Astrocyte of the hippocampus (primary cell): ENCODE measurements around the gene DNAI4.
"Not testable (repeated sequence)": the region's sequence is repeated elsewhere in the genome, so short reads cannot be mapped to it uniquely, and the experiment has no call there.

Experiments used
- DNase-seq: peaks from one replicate; pipeline ENCODE4 v3.0.0; 2011; ENCODE audit warnings: low read depth, low spot score

Gene DNAI4

DNA sequence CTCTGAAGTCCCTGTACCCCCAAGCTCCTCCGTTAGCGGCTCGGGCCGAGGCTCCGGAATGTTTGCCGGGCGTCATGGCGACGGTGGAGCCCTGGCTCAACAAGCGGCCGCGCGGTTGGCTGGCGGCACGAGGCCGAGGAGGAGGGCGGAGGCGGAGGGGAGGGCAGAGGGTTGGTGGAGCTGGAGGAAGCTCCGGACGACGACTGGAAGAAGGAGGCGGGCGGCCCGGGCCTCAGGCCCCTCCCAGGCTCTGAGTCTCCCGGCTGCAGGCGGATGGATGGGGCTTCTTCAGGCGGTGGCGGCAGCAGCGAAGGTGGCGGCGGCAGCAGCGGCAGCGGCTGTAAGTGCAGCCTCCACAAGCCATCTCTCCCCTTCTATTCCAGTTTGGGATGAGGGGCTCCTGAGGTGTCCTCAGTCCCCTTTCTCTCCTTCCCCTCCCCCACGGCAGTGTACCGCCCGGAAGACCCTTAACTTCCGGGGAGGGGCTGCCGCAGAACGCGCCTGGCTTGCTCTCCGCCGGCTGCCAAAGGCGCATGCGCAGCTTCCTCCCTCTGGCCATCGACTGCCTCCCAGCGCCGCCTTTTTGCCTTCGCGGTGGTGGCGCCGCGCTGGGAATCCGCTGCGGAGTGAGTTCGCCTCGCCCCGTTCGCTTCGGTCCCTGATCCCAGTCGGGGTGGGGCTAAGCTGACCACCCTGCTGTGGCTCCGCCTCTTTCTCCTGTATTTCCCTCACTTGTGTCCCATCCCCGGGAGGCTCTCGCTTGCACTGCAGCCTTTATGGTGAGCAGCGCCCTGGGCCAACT is at the start of gene DNAI4, which contains the start of gene MIER1:
Gene DNAI4, minus strand, starts transcription at position 101 of the 802 bp plus-strand sequence. Its CDS starts 25 bp downstream, at position 76.
Gene MIER1, plus strand, starts transcription at position 235 of the 802 bp plus-strand sequence. Its CDS starts 39 bp downstream, at position 274.
- DNase-seq = peak; percentile 99

- no peak for DNase-seq
Observed at GRCh38 chr1:66968574-66968973, 43.9 kb upstream of the DNAI4 start.

DNA sequence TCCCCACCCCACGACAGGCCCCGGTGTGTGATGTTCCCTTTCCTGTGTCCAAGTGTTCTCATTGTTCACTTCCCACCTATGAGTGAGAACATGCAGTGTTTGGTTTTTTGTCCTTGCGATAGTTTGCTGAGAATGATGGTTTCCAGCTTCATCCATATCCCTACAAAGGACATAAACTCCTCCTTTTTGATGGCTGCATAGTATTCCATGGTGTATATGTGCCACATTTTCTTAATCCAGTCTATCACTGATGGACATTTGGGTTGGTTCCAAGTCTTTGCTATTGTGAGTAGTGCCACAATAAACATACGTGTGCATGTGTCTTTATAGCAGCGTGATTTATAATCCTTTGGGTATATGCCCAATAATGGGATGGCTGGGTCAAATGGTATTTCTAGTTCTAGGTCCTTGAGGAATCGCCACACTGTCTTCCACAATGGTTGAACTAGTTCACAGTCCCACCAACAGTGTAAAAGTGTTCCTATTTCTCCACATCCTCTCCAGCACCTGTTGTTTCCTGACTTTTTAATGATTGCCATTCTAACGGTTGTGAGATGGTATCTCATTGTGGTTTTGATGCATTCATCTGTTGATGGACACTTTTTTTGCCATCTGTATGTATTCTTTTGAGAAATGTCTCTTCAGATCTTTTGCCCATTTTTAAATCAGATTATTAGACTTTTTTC is 41.7 kb upstream of the DNAI4 start:
- DNase-seq = not testable (repeated sequence)

DNA sequence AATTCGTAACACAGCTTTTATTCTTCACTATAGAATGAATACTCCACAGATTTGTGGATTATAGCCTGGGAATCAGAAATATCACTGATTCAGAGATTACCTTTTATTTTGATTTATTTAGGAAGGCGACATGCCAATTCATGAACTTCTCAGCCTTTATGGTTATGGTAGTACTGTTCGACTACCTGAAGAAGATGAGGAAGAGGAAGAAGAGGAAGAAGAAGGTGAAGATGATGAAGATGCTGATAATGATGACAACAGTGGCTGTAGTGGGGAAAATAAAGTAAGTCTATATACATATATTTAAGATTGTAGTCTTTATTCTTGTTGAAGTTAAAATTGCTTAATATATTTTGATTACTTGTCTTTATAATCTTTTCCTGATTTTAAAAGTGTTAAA is 33.3 kb upstream of the DNAI4 start:
- DNase-seq = no peak

- DNase-seq = no peak
Observed at GRCh38 chr1:66954208-66954607, 29.6 kb upstream of the DNAI4 start.

DNA sequence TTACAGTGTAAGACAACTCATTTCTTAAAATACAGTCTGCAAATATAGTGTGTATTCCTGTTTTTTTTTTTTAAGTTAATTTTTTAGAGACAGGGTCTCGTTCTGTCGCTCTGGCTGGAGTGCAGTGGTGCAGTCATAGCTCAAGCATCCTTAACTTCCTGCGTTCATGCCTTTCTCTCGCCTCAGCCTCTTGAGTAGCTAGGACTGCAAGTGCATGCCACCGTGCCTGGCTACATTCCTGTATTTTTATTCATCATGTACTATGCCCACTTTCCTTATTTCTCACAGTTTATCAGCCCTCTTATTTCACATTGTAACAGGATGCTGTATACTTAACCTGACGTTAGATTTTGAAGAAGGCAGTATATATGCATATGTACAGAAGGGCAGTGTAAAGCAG is 26.9 kb upstream of the DNAI4 start:
- peak; percentile 73 for DNase-seq

DNA sequence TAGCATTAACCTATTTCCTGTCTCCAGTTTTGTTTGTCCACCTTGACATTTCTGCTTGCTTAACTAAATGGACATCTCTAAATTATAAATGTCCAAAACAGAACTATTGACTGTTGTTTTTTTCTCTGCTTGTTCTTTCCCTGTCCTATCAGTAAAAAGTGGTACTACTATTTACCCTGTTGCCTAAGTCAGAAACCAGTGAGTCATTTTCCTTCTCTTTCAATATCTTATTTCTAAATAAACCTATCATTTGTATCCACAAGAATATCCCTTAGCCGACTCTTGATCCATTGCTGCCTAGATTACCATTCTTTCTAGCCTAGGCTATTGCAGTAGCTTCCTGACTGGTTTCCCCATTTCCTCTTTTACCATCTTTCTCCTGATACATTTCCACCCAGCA is 22.6 kb upstream of the DNAI4 start:
- DNase-seq = no peak

DNA sequence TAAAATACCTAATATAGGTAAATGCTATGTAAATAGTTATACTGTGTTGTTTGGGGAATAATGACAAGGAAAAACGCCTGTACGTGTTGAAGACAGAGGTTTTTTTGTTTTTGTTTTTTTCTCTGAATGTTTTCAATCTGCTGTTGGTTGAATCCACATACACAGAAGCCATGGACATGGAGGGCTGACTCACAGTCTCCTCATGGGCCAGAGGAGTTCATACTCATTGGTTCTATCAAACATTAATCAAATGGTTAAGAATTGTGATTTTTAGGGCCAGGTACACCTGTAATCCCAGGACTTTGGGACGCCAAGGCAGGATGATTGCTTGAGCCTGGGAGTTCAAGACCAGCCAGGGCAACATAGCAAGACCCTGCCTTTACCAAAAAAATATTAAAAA is 20.7 kb upstream of the DNAI4 start:
- no peak for DNase-seq

DNA sequence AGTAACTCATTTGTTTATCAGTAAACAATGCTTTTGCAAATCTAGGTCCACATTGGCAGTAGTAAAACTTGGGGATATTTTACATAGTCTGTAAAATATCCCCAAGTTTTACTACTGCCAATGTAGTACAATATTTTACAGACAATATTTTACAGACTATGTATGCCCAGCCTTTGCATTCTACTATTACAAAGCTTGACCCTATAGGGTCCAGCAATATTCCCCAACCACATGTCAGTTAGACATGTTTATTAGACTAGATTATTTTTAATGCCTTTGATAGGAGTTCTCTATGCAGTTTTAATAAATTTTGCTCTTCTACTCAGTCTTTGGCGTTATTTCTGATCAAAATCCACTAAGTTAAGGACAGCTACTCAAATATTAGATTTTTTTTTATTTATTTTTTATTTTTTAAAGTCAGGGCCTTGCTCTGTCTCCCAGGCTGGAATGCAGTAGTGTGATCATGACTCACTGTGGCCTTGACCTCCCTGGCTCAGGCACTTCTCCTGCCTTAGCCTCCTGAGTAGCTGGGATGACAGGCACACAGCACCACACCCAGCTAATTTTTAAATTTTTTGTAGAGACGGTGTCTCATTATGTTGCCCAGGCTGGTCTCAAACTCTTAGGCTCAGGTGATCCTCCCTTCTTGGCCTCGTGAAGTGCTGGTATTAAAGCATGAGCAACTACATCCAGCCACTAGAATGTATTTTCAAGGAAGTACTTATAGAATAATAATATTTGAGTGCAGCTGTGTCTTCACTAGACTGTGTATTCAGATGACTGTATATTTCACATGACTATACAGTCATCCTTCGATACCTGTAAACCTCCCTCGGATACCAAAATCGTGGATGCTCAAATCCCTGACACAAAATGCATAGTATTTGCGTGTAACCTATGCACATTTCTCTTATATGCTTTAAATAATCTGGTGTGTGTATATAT is 19.9 kb upstream of the DNAI4 start:
- peak; percentile 73 for DNase-seq

GRCh38 chr1:66943361-66943969 is 18.8 kb upstream of the DNAI4 start:
- no peak for DNase-seq

- no peak for DNase-seq
Observed at GRCh38 chr1:66940981-66941380, 16.3 kb upstream of the DNAI4 start.

DNA sequence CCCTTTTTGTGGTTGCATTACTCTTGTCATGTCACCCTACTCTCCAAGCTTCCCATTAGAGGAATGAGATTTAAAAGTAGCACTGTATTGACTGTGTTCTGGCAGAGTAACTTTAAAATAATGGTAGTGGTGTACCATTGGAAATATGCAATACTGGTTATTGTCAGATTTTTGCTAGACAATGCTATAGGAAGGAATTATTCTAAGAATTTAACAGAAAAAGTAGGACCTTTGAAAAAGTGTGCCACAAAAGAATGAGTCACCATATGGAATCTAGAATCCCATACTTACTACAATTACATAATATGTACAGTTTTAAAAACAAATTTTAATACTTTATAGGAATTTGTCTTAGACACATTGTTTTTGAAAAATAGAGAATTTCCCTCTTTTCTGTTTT is 14.0 kb upstream of the DNAI4 start:
- no peak for DNase-seq

DNA sequence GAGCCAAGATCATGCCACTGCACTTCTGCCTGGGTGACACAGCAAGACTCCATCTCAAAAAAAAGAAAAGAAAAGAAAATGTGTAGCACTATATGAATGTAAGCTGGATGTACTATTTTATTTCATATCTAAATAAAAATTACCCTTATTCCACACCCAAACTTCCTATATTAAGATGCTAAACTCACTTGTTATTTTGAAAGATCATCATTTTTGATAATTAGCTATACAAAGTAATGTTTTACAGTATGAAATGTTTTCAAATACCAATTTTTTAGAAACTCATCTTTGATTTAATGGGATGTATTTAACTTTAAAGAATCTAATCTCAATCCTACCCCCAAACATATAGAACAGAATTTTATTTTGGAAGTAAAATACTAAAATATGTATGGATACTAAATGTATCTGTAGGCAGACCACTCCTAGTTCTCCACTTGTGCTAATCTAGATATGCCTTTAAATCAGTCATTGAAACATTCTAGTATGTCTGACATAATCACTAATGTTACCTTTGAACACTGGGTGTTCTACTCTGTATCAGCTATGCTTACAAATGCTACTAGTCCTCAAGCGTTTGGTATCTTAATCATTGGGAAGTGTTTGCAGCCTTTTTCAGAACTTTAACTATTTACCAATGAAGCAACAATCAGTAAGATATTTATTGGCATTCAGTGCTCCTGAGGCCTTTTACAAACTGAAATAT is 13.0 kb upstream of the DNAI4 start:
- DNase-seq = no peak

GRCh38 chr1:66933887-66934700 is 9.4 kb upstream of the DNAI4 start:
- no peak for DNase-seq

- no peak for DNase-seq
Observed at GRCh38 chr1:66932291-66932690, 7.6 kb upstream of the DNAI4 start.

DNA sequence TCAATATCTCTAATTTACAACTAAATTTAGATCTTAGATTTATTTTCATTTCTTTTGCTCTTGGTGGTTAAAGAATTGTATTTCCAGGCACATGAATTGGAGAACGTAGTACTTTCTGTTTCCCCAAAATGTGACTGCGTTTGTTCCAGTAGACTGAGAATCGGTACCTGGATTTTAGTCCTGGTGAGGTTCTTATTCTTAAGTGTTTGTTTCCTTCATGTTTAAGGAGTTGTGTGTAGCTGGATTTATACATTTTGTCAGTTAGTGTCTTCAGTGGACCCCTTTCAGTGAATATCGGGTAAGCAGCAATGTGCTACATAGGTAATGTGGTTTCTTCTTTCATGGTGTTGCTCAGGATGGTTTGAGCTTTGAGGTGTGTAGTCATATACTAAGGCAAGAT is 6.9 kb upstream of the DNAI4 start:
- DNase-seq = peak; percentile 31

DNA sequence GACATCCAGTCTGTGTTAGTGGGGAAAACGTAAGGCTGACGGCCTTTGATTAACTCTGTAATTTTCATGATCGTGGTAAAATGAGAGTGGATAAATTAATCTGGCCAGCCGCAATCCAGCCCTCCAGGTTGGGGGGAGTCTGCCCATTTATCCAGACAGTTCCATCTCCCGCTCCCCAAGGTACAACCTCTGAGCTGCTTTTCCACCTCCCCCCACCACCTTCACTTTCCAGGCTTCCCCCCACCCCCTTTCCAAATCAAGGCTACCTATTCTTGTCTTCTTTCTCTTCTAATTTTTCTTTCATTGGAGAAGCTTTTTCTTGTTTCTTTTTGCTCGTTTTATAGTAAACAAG is 6.1 kb upstream of the DNAI4 start:
- DNase-seq = no peak

- peak; percentile 98 for DNase-seq
Observed at GRCh38 chr1:66929999-66930822, 5.6 kb upstream of the DNAI4 start.

- DNase-seq = no peak
Observed at GRCh38 chr1:66929691-66929998, 5.0 kb upstream of the DNAI4 start.
